A172 (cell line): ENCODE measurements around the gene TRAPPC14. TPM values are rescaled to one million over a fixed set of nuclear protein-coding genes. Genes with fewer than 3 reads are reported as not detected.

Experiments
- DNase-seq: peaks from one replicate; pipeline ENCODE4 v3.0.0-alpha.2; 2015; ENCODE audit warnings: low spot score
- total RNA-seq: library from RNA; depleted of rRNA; stranded (reverse); fragments of >200 nt; shearing (Covaris generic); gene quantifications from 2 replicates; pipeline ENCODE4 v1.2.3, GENCODE V29; 2014; rRNA removed

TRAPPC14 gene
- total RNA-seq, 1 experiment from 2014 or later = 9.0 TPM

DNA sequence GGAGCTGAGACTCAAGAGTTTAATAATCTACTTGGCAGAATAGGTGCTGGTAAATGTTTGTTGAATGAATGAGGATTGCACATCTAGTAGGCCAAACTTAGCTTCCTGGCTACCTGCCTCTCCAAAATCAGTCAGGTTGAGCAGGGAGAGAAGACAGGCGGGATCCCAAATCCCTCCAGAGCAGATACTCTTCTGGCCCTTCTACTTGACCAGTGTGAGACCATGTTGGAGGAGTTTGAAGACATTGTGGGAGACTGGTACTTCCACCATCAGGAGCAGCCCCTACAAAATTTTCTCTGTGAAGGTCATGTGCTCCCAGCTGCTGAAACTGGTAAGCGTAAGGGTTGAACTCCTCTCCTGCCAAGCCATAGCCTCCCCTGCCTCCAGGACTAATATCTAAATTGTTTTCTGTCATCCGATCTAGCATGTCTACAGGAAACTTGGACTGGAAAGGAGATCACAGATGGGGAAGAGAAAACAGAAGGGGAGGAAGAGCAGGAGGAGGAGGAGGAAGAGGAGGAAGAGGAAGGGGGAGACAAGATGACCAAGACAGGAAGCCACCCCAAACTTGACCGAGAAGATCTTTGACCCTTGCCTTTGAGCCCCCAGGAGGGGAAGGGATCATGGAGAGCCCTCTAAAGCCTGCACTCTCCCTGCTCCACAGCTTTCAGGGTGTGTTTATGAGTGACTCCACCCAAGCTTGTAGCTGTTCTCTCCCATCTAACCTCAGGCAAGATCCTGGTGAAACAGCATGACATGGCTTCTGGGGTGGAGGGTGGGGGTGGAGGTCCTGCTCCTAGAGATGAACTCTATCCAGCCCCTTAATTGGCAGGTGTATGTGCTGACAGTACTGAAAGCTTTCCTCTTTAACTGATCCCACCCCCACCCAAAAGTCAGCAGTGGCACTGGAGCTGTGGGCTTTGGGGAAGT lies 34.0 kb downstream of the TRAPPC14 start:
- no peak for DNase-seq

DNA sequence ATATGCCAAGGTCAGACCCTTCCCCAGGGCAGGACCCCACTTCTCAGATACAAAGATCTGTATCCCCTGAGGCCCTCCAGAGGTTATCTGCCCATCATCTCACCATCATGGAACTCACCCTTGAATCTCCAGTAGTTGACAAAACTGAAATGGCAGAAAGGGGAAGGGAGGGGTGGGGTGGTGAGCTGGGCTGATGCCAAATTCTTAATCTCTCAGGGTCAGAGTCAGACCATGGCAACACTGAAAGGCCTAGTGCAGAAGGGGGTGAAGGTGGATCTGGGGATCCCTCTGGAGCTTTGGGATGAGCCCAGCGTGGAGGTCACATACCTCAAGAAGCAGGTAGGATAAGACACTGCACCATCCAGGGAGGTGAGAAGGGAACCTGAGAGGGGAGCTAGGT lies 36.0 kb downstream of the TRAPPC14 start:
- no peak for DNase-seq

DNA sequence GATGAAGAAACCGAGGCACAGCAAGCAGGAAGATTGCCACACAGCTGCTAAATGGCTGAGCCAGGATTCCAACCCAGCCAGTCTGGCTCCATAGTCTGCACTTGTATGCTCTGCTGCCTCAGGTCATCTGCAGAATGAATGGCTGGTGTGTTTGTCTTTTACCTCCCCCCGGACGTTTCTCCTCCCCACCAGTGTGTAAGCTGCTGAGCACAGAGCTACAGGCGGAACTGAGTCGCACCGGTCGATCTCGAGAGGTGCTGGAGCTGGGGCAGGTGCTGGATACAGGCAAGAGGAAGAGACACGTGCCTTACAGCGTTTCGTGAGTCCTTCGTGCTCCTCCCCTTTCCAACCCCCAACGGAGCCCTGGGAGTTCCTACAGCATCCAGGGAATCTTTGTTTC lies 36.5 kb downstream of the TRAPPC14 start:
- no peak for DNase-seq

DNA sequence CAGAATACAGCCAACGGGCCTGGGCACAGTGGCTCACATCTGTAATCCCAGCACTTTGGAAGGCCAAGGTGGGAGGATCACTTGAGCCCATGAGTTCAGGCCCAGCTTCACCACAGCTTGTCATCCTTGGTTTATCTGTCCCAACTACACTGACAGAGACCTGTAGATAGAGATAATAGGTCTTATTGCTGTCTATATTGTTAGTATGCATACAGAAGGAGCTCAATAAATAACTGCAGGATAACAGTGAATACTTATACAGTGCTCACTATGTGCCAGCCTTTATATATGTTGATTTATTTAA lies 37.8 kb downstream of the TRAPPC14 start:
- DNase-seq = no peak

DNA sequence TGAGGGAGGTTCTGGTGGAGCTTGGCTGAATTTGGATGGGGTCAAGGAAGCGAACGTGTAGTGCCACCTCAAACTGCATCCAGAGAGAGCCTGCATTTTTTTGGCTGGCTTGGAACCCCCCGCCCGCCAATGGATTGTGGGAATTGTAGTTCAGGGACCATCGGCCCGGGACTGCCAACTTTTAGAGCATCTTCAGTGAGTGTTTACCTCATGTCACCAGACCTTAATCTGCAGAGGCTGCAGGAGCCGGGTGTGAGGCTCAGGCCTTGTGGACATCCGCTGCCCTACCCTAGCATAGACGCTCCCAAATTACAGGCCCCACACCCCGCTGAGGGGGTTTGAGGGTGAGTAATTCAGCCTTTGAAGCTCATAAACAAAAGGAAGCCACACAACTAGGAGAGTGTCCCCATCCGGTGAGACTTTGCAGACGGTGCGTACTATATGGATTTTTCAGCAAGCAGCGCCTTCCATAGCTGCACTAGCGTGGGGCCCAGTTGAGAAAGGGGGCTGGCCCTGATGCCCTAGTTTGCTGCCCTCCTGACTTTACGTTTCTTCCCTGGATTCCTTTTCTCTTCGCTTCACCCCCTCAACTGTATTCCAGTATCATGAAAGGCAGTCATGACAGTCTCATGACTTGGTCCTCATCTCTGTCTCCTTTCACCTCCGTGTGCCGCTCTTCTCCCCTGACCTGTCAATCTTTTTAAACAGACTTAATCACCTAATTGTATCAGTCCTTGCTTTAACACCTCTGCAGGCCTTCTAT lies 38.4 kb downstream of the TRAPPC14 start:
- peak; percentile 63 for DNase-seq

DNA sequence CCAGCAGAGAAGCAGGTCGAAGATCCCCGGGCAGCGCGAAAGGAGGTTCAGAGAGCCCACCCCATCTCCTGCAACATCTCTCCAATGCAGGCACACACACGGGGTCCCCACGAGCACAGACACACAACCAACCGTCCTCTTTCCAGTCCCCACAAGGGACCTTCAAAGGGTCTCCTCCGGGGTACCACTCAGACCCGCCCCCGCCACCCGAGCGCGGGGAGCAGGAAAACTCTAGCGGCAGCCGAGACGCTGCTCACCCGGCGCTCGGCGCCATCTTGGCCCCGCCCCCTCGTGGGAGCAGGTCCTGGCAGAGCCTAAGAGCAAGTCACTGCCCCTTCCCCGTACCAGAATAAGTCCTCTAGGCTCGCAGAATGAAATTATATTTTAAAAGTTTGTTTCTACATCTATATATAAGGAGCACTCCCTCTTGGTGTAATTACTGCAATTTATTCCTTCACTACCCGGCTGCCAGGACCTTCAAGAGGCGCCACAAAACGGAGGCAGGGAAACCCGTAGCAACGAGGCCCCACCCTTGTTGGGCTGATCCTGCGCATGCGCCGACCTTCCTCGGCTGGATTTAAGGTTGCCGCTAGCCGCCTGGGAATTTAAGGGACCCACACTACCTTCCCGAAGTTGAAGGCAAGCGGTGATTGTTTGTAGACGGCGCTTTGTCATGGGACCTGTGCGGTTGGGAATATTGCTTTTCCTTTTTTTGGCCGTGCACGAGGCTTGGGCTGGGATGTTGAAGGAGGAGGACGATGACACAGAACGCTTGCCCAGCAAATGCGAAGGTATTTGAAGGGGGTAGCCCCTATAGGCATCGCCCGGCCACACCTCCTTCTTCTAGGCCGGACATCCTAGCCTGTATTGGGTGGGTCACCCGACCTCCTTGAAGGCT lies 39.2 kb downstream of the TRAPPC14 start, which contains the start of the genes CNPY4 and TAF6:
TSS of gene CNPY4 (plus strand) at position 563 of the 898 bp plus-strand sequence. CDS start at position 674, 111 bp downstream.
TSS of gene TAF6 (minus strand) at position 287 of the 898 bp plus-strand sequence. CDS start 5,149 bp downstream, outside the sequence.
- peak; percentile 96 for DNase-seq

DNA sequence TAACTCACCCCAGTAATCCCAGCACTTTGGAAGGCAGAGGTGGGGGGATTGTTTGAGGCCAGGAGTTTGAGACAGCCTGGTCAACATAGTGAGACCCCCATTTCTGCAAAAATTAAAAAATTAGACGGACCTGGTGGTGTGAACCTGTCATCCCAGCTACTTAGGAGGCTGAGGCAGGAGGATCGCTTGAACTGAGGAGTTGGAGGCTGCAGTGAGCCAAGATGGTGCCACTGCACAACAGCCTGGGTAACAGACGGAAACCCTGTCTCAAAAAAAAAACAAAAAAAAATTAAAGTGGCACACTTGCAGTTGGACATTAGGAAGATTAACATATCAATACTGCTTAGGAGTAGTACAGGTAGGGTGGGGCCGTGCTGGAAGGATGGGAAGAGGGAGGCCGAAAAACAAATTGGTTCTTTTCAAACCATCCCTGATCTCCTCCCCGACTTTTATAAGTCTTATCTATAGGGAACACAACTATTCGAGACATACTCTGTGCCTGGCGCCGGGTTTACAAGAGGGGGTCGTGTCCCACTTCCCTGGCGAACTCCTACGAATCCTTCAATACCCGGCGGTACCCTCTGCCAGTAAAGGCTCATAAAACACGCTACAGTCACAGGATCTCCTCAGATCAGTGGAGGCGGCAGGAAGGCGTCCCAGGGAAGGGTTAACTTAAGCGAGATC lies 40.0 kb downstream of the TRAPPC14 start:
- no peak for DNase-seq

DNA sequence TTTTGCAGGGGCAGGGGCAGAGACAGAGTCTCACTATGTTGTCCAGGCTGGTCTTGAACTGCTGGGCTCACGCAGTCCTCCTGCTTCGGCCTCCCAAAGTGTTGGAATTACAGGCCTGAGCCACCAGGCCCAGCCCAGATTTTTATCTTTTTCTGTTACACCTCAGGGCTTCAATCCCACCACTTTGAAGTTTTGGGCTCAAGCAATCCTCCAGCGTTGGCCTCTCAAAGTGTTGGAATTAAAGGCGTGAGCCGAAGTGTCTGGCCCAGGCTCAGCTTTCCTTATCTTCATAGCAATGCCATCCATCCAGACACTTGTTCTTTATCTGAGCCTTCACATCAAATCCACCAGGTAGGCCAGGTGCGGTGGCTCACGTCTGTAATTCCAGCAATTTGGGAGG lies 43.5 kb downstream of the TRAPPC14 start:
- no peak for DNase-seq

DNA sequence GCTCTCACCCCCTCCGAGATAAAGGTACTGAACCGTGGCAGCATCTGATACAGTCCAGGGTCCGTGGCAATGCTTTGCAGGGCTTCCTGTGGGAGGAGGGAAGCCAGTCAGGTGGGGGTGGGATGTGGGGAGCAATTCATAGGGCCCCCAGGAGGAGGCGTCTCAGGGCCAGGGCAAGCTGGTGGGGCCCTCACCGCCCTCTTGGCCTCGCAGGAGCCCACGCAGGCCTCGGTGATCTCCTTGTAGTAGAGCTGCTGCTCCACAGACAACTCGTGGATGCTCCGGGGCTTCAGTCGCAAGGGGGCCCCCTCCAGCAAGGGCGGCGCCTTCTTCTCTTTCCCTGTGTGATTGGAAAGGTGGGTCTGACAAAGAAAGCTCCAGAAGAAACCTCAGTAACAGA lies 46.6 kb downstream of the TRAPPC14 start:
- DNase-seq = no peak

DNA sequence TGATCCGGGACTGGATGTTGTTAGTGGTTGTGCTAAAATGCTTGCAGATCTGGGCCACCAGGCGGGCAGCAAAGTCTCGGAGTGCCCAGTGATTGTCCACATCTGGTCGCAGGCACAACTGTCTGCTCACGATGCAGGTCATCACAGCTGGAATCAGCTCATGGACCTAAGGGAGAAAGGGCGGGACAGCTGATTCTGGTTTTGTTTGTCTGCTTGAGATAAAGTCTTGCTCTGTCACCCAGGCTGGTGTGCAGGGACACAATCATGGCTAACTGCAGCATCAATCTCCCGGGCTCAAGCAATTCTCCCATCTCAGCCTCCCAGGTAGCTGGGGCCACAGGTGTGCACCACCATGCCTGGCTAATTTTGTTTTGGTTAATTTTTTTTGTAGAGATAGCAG lies 47.4 kb downstream of the TRAPPC14 start:
- DNase-seq = no peak

DNA sequence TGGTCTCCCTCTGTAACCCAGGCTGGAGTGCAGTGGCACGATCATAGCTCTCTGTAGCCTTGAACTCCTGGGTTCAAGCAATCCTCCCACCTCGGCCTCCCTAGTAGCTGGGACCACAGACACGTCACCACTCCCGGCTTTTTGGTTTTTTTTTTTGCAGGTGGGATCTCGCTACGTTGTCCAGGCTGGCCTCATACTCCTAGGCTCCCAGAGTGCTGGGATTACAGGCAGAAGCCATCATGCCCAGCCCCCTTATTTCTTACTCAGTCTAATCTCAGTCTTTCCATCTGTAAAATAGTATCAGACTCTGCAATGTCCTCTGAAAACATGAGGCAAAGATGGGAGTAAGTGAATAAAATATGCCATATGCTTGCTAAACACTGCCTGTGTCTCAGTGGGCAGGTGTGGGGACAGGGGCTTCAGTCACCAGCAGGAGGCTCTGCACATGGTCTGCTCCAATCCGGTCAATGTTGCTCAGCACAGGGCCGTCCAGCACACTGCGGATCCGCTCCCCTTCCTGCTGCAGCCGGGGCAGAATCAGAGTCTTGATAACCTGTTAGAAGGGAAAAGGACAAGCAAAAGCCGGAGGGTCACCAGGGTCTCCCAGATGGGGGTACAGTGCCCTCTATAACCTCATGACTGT lies 48.9 kb downstream of the TRAPPC14 start:
- no peak for DNase-seq

DNA sequence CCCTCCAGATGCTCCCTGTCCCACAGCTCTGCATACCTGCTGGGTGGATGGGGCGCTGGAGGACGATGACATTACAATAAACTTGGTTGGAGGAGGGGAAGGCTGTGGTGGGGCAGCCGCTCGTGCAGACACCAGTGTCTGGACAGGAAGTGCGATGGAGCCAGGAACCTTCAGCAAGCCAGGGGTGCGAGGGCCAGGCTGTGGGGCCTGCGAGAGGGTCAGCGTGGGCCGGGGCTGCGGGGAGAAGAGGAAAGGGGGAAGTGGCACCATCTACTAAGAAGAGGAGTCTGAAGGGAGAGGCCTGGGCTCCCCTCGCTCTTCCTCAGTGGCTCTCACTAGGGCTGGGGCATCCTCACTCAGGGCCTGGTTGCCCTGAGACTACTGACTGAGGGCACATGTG lies 50.6 kb downstream of the TRAPPC14 start:
- no peak for DNase-seq

DNA sequence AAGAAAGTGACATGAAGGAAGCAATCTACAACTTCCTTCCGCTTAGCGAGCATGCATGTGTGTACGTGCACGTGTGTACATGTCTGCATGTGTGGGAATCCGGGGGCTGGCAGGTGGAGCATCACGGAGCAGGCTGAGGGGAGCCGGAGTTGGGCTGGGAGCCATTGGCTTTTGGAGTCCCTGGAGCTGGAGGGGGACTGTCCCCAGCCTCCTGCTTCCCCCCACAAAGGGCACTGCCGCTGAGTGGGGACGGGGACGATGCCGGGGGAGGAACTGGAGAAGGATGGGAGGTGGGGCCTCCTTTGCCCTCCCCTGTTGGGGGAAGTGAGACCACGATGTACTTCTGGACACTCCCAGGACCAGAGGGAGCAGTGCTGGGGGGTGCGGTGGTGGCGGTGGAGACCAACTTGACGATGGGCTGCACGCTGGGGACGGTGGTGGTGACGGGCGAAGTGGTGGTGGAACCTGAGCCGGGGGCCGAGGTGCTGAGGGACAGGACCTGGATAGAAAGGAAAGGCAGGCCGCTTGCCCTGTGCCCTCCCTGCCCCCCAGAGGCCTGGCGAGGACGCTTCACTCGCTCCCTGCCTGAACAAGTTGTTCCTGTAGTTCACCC lies 51.3 kb downstream of the TRAPPC14 start:
- no peak for DNase-seq

DNA sequence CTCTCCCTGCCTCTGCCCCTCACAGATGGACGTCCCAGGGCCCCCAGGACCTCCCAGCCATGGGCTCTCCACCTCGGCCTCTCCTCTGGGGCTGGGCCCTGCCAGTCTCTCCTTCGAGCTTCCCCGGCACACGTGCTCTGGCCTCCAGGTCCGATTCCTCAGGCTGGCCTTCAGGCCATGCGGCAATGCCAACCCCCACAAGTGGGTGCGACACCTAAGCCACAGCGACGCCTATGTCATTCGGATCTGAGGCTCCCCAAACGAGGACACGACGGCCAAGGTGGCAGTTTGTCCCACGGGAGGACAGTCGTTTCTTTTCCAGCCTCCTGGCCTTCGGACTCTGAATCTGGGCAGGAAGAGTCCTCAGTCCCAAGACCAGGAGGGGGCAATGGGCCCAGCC lies 51.9 kb downstream of the TRAPPC14 start:
- no peak for DNase-seq

DNA sequence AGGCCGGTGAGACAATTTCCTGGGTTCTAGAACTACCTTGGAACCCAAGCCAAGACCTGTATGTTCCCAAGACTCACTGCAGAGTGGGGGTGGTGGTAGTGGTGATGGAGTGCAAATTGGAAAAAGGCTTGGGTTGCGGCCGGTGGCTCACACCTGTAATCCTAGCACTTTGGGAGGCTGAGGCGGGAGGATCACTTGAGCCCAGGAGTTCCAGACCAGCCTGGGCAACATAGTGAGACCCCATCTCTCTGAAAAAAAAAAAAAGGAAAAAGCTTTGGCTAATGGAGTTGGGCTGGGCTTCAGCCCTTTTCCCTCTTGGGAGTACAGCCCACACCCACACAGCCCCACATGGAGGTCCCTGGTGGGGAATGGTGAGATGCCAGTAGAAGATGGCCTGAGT lies 53.0 kb downstream of the TRAPPC14 start:
- DNase-seq = no peak

Other genes starting within 250 kb of the TRAPPC14 start
- 11.1 and 12.7 TPM in 2 replicates for gene TRIM4, start 239.2 kb downstream of the TRAPPC14 start, total RNA-seq
- gene GJC3, start 229.1 kb downstream of the TRAPPC14 start, total RNA-seq = not detected in 2 replicates
- gene AZGP1, start 182.7 kb downstream of the TRAPPC14 start, total RNA-seq = not detected in 2 replicates
- gene ZKSCAN1, start 143.1 kb downstream of the TRAPPC14 start, total RNA-seq = 11.5 and 15.5 TPM in 2 replicates
- gene ZSCAN21, start 108.9 kb downstream of the TRAPPC14 start, total RNA-seq = 11.2 and 14.3 TPM in 2 replicates
- 23.0 and 26.2 TPM in 2 replicates for gene ZNF3, start 77.0 kb downstream of the TRAPPC14 start, total RNA-seq
- 70.3 and 74.6 TPM in 2 replicates for gene COPS6, start 69.8 kb downstream of the TRAPPC14 start, total RNA-seq
- 215 and 227 TPM in 2 replicates for gene MCM7, start 57.3 kb downstream of the TRAPPC14 start, total RNA-seq
- gene AP4M1, start 57.1 kb downstream of the TRAPPC14 start, total RNA-seq = 28.6 and 66.9 TPM in 2 replicates
- gene TAF6, start 39.4 kb downstream of the TRAPPC14 start, total RNA-seq = 56.2 and 57.3 TPM in 2 replicates
- 37.3 and 42.0 TPM in 2 replicates for gene CNPY4, start 39.1 kb downstream of the TRAPPC14 start, total RNA-seq
- gene MBLAC1, start 31.8 kb downstream of the TRAPPC14 start, total RNA-seq = 1.4 and 2.9 TPM in 2 replicates
- 154 and 178 TPM in 2 replicates for gene LAMTOR4, start 9.8 kb downstream of the TRAPPC14 start, total RNA-seq
- gene GAL3ST4, start 9.9 kb upstream of the TRAPPC14 start, total RNA-seq = 0.07 and 0.46 TPM in 2 replicates
- gene GPC2, start 18.7 kb upstream of the TRAPPC14 start, total RNA-seq = 4.6 and 7.4 TPM in 2 replicates
- gene STAG3, start 19.2 kb upstream of the TRAPPC14 start, total RNA-seq = 2.9 and 9.0 TPM in 2 replicates
- gene PVRIG, start 61.2 kb upstream of the TRAPPC14 start, total RNA-seq = not detected in 2 replicates
- gene SPDYE3, start 149.0 kb upstream of the TRAPPC14 start, total RNA-seq = not detected in 2 replicates
- gene PILRB, start 199.4 kb upstream of the TRAPPC14 start, total RNA-seq = 14.3 and 16.4 TPM in 2 replicates
- gene PILRA, start 214.8 kb upstream of the TRAPPC14 start, total RNA-seq = not detected in 2 replicates